Caco-2 (cell line): ENCODE measurements around the gene CRELD1. TPM values are rescaled to one million over a fixed set of nuclear protein-coding genes. Genes with fewer than 3 reads are reported as not detected.
"Not testable (repeated sequence)": the region's sequence is repeated elsewhere in the genome, so short reads cannot be mapped to it uniquely, and the experiment has no call there.

Experiments used
- BruUV-seq: library from RNA; stranded (reverse); fragments of 400-500 nt; replicated peaks from 2 replicates; lab custom pipeline; 2021; lab: Mats Ljungman, UMichigan
- CTCF ChIA-PET: fragments of 300-600 bp; sonication (Branson Sonifier 250); formaldehyde crosslinking; loops from one replicate; lab custom pipeline; 2022; ENCODE audit warnings: antibody characterized with exemption; lab: Charles Lee
- POLR2A ChIA-PET: fragments of 300-600 bp; sonication (Branson Sonifier 250); formaldehyde crosslinking; loops from one replicate; lab custom pipeline; 2022; ENCODE audit warnings: antibody characterized with exemption; lab: Charles Lee
- DNase-seq, 2 experiments: peaks; one replicate each; pipeline versions ENCODE4 v3.0.0 to v3.0.0-alpha.2; 2020 to 2022
- H3K27me3 ChIP-seq: replicated peaks from 2 replicates; pipeline ENCODE4 v1.6.0; 2011; ENCODE audit warnings: low read length; ENCODE audit not compliant: control insufficient read depth, insufficient read depth
- H3K36me3 ChIP-seq: 2 replicates; pipeline ENCODE4 v1.5.1; 2011; ENCODE audit warnings: low read length; ENCODE audit not compliant: control insufficient read depth, insufficient read depth
- H3K4me1 ChIP-seq: fragments of 250-450 bp; sonication (Bioruptor Pico); 2 replicates; pipeline ENCODE4 v1.5.1; 2020; ENCODE audit warnings: mild to moderate bottlenecking
- H3K4me3 ChIP-seq: 2 replicates; pipeline ENCODE4 v1.5.1; 2011; ENCODE audit warnings: low read depth, mild to moderate bottlenecking, control low read depth, low read length
- H3K9me3 ChIP-seq: fragments of 250-450 bp; sonication (Bioruptor Pico); 2 replicates; pipeline ENCODE4 v1.5.1; 2020; ENCODE audit warnings: mild to moderate bottlenecking, moderate library complexity
- H3K27ac Mint-ChIP-seq: one replicate; pipeline ENCODE4 v1.8.0; 2022; ENCODE audit warnings: mixed read lengths; ENCODE audit not compliant: unreplicated experiment
- H3K27me3 Mint-ChIP-seq: one replicate; pipeline ENCODE4 v1.8.0; 2022; ENCODE audit warnings: mixed read lengths; ENCODE audit not compliant: insufficient read depth, unreplicated experiment
- H3K36me3 Mint-ChIP-seq: one replicate; pipeline ENCODE4 v1.8.0; 2022; ENCODE audit warnings: mild to moderate bottlenecking, mixed read lengths; ENCODE audit not compliant: insufficient read depth, unreplicated experiment
- H3K4me1 Mint-ChIP-seq: one replicate; pipeline ENCODE4 v1.8.0; 2022; ENCODE audit warnings: low read depth, mixed read lengths; ENCODE audit not compliant: unreplicated experiment
- H3K4me3 Mint-ChIP-seq: one replicate; pipeline ENCODE4 v1.8.0; 2022; ENCODE audit warnings: mild to moderate bottlenecking, moderate library complexity, mixed read lengths; ENCODE audit not compliant: unreplicated experiment
- H3K9me3 Mint-ChIP-seq: one replicate; pipeline ENCODE4 v1.8.0; 2022; ENCODE audit warnings: mixed read lengths; ENCODE audit not compliant: unreplicated experiment
- intact Hi-C: fragments of 100-400 bp; cut with micrococcal nuclease; formaldehyde crosslinking; loops from one replicate; pipeline ENCODE4 v1.10.0; 2022; ENCODE audit not compliant: unreplicated experiment
- total RNA-seq: library from RNA; stranded (reverse); gene quantifications from 2 replicates; pipeline ENCODE4 v1.2.3, GENCODE V29; 2022
- TF ChIP-seq, protein P1 (sequence below), 2 experiments: fragments of 200-600 bp in 1 of 2; IDR thresholded peaks; 1 replicate in 1 of 2; 2 replicates in 1 of 2; pipeline versions ENCODE4 v1.5.1 to v1.8.0; 2011 to 2022; ENCODE audit warnings: antibody characterized with exemption in 1 of 2, control low read depth in 1 of 2, inconsistent platforms in 1 of 2, low read depth in 1 of 2, low read length in 1 of 2, mild to moderate bottlenecking in 1 of 2, moderate library complexity in 1 of 2; ENCODE audit not compliant: insufficient read depth in 1 of 2, severe bottlenecking in 1 of 2, unreplicated experiment in 1 of 2

The CRELD1 gene
- total RNA-seq, 1 experiment from 2014 or later, result 18.3 TPM

GRCh38 chr3:9899289-9899791, 34.3 kb upstream of the CRELD1 start:
- Mint-ChIP-seq H3K4me3 (peak overlapping the region; percentile 1), H3K36me3 (peaks cover 51% of the 10 kb centered on the region), H3K4me1 (peaks cover 28% of the 10 kb centered on the region), H3K27ac (peak overlapping the region; percentile 50), H3K27me3 (no peaks in the 10 kb centered on the region), H3K9me3 (no peaks in the 10 kb centered on the region)
- no TSS peak for BruUV-seq
- no peaks in the 10 kb centered on the region for H3K36me3 ChIP-seq
- DNase-seq, result no peak
- ChIA-PET CTCF (no interaction called here), POLR2A (no interaction called here)
- intact Hi-C loops, result loop anchor here (2.0 to 5.0 kb wide), 2 partner anchors 15 to 57 kb away; partner anchors contain the start of gene RPUSD3
- TF ChIP-seq, protein P1, sequence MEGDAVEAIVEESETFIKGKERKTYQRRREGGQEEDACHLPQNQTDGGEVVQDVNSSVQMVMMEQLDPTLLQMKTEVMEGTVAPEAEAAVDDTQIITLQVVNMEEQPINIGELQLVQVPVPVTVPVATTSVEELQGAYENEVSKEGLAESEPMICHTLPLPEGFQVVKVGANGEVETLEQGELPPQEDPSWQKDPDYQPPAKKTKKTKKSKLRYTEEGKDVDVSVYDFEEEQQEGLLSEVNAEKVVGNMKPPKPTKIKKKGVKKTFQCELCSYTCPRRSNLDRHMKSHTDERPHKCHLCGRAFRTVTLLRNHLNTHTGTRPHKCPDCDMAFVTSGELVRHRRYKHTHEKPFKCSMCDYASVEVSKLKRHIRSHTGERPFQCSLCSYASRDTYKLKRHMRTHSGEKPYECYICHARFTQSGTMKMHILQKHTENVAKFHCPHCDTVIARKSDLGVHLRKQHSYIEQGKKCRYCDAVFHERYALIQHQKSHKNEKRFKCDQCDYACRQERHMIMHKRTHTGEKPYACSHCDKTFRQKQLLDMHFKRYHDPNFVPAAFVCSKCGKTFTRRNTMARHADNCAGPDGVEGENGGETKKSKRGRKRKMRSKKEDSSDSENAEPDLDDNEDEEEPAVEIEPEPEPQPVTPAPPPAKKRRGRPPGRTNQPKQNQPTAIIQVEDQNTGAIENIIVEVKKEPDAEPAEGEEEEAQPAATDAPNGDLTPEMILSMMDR (IDR thresholded peaks at IDR 0.05; ENCODE audit: insufficient read depth in 1 of 2, low read depth in 1 of 2, low read length in 1 of 2, severe bottlenecking in 1 of 2, unreplicated experiment in 1 of 2), result no peak
- H3K27me3 ChIP-seq, result no peaks in the 10 kb centered on the region
- H3K4me3 ChIP-seq, result no peak overlapping the region
- peaks cover 4% of the 10 kb centered on the region for H3K9me3 ChIP-seq
- H3K4me1 ChIP-seq, result peaks cover 69% of the 10 kb centered on the region

GRCh38 chr3:9900965-9901415, 32.6 kb upstream of the CRELD1 start:
- H3K9me3 ChIP-seq, H3K4me3 ChIP-seq, H3K27me3 Mint-ChIP-seq, H3K36me3 ChIP-seq, intact Hi-C loops, BruUV-seq, H3K9me3 Mint-ChIP-seq, H3K27me3 ChIP-seq: not testable (repeated sequence)
- POLR2A ChIA-PET, result interaction anchor here (0.5 to 2.2 kb wide), 8 partner anchors 9 to 69 kb away, joined by 3 to 12 read pairs (median 3); partner anchors contain the start of gene JAGN1
- Mint-ChIP-seq H3K27ac (peak overlapping the region; percentile 90), H3K4me1 (peaks cover 24% of the 10 kb centered on the region), H3K4me3 (peak overlapping the region; percentile 59), H3K36me3 (peaks cover 47% of the 10 kb centered on the region)
- peaks cover 66% of the 10 kb centered on the region for H3K4me1 ChIP-seq
- peak; percentile 60 to 79 for DNase-seq
- CTCF ChIA-PET, result interaction anchor here (0.7 to 3.1 kb wide), 4 partner anchors 10 to 46 kb away, joined by 3 to 14 read pairs (median 6); partner anchors contain the start of gene JAGN1

- Mint-ChIP-seq H3K27me3 (no peaks in the 10 kb centered on the region), H3K4me1 (peaks cover 23% of the 10 kb centered on the region), H3K27ac (peak overlapping the region; percentile 90), H3K36me3 (peaks cover 52% of the 10 kb centered on the region), H3K4me3 (peak overlapping the region; percentile 94), H3K9me3 (no peaks in the 10 kb centered on the region)
- Histone ChIP-seq H3K27me3 (no peaks in the 10 kb centered on the region), H3K4me1 (peaks cover 56% of the 10 kb centered on the region), H3K4me3 (no peak overlapping the region), H3K9me3 (peaks cover 4% of the 10 kb centered on the region), H3K36me3 (no peaks in the 10 kb centered on the region; the same call in none of the 2 replicates)
- DNase-seq, result no peak
- intact Hi-C loops, result loop anchor here (1.0 kb wide), 4 partner anchors 13 to 54 kb away; partner anchors contain the start of gene CRELD1
- CTCF ChIA-PET, result interaction anchor here (0.7 to 3.1 kb wide), 5 partner anchors 14 to 45 kb away, joined by 3 to 14 read pairs (median 5); partner anchors contain the start of gene IL17RC
- no TSS peak for BruUV-seq
- POLR2A ChIA-PET, result interaction anchor here (0.7 to 2.2 kb wide), 5 partner anchors 10 to 31 kb away, joined by 4 to 30 read pairs (median 12); partner anchors contain the start of genes CRELD1 and IL17RC
- TF ChIP-seq, protein P1 (IDR thresholded peaks at IDR 0.05; ENCODE audit: insufficient read depth in 1 of 2, low read depth in 1 of 2, low read length in 1 of 2, severe bottlenecking in 1 of 2, unreplicated experiment in 1 of 2), result no peak
Observed at GRCh38 chr3:9901967-9902366, 31.7 kb upstream of the CRELD1 start.
